Activated T-cell treated with anti-CD3 and anti-CD28 coated beads, Interleukin-2, amount 50 U/mL, for 4 hours (primary cell): Measurements from ENCODE around the gene KCNQ5. TPM values are rescaled to one million over a fixed set of nuclear protein-coding genes. Genes with fewer than 3 reads are reported as not detected.

ENCODE experiments used
- ATAC-seq, 2 donors: fragments of 200-7000 bp; cut with Tn5 transposase; one replicate each; pipeline ENCODE4 v1.10.0; 2021
- DNase-seq: peaks from one replicate; pipeline ENCODE4 v3.0.0-alpha.2; 2020
- H3K27me3 Mint-ChIP-seq: one replicate; pipeline ENCODE4 v1.8.0; 2021; ENCODE audit warnings: low read depth, mixed read lengths
- H3K36me3 Mint-ChIP-seq: one replicate; pipeline ENCODE4 v1.8.0; 2022; ENCODE audit warnings: mixed read lengths; ENCODE audit not compliant: insufficient read depth
- H3K4me1 Mint-ChIP-seq: one replicate; pipeline ENCODE4 v1.8.0; 2021; ENCODE audit warnings: low read depth, mixed read lengths
- H3K4me3 Mint-ChIP-seq: one replicate; pipeline ENCODE4 v1.8.0; 2021; ENCODE audit warnings: mild to moderate bottlenecking, moderate library complexity, mixed read lengths
- H3K9me3 Mint-ChIP-seq: one replicate; pipeline ENCODE4 v1.8.0; 2021; ENCODE audit warnings: mixed read lengths
- total RNA-seq, 3 donors: library from RNA; stranded (reverse); gene quantifications; one replicate each; pipeline ENCODE4 v1.2.1, GENCODE V29; 2021

Gene KCNQ5
- total RNA-seq, 3 donors from 2014 or later, result 9.7 to 13.1 (median 11.0) TPM

DNA sequence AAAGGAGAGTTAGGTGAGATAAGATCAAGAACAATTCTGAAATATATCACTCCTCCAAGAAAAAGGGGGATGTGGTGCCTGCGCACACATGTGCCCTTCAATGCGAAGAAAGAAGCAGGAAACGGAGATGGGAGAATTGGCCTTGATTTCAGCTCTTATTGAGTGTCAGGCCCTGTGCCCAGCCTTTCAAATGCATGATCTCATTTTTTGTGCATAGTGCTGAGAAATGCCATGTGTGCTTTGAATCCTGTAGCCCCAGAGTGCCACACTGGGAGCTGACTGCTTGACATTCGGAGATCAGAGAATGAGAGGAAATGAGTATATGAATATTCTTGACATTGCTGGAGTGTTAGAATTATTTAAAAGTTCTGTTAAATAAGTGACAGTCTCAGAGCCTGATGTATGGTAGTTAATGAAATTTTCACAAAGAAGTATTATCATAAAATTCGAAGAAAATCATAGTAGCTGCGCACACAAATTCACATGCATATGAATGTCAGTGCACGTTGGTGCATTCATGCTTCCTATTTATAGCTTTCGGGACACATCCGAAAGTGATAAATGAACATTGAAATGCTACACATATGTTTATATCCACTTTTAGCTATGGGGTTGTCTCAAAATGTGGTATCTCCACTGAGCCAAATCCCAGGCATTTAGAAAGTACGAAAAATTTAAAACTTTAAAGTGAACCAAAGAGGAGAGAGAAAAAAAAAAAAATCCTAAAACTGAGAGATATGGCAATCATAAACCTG lies 172.0 kb downstream of the KCNQ5 start:
- DNase-seq, result no peak
- H3K27me3 Mint-ChIP-seq, result no peaks in the 10 kb centered on the region
- peaks cover 2% of the 10 kb centered on the region for H3K4me1 Mint-ChIP-seq
- ATAC-seq, result no peak
- no peak overlapping the region for H3K4me3 Mint-ChIP-seq
- H3K9me3 Mint-ChIP-seq, result no peaks in the 10 kb centered on the region
- peaks cover 7% of the 10 kb centered on the region for H3K36me3 Mint-ChIP-seq

DNA sequence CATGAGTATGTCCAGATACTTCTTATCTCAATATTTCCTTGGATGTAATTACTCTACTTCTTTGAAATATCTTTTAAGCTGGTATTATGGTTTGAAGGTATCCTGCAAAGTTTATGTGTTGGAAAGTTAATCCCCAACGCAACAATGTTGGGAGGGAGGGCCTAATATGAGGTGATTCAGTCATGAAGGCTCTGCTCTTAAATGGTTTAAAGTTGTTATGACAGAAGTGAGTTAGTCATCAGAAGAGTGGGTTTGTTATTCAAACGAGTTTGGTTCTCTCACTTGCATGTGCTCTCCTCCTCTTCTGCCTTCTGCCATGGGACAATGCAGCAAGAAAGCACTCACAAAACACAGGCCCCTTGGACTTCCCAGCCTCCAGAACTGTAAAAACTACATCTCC lies 176.3 kb downstream of the KCNQ5 start:
- DNase-seq, result no peak
- Mint-ChIP-seq H3K4me1 (no peaks in the 10 kb centered on the region), H3K36me3 (peaks cover 1% of the 10 kb centered on the region), H3K9me3 (peaks cover 4% of the 10 kb centered on the region), H3K4me3 (no peak overlapping the region), H3K27me3 (no peaks in the 10 kb centered on the region)
- peak in 1 of 2 donors; percentile 40 for ATAC-seq

DNA sequence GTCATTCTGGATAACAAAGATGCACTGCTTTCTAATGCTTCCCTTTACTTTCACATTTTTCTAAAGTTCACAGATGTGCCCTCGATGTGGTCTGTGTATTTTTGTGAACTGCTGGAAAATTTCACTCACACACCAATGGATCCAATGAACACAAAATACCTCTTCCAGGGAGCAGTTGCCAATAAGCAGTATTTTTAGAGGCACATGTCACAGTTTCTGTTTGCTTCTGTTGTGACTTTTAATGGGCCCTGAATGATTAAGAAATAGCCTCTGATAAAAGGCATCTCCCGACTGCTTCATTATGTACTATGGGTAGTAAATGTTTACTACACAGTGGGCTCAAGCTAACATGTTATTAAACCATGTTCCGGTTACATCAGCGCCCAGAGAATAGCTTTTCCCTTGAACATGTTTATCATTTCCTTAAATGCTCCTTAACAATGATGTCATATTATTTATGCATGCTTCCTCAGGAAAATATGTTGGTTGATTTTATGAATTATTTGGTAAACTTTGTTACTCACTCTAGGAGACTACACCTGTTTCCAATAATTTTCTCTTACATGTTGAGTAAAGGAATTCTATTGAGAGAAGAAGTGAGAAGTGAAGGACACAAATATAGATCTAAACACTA lies 188.0 kb downstream of the KCNQ5 start:
- H3K27me3 Mint-ChIP-seq, result no peaks in the 10 kb centered on the region
- H3K4me3 Mint-ChIP-seq, result no peak overlapping the region
- peaks cover 3% of the 10 kb centered on the region for H3K36me3 Mint-ChIP-seq
- ATAC-seq, result no peak
- H3K9me3 Mint-ChIP-seq, result no peaks in the 10 kb centered on the region
- DNase-seq, result no peak
- peaks cover 3% of the 10 kb centered on the region for H3K4me1 Mint-ChIP-seq

GRCh38 chr6:72810571-72811280 lies 188.9 kb downstream of the KCNQ5 start:
- Mint-ChIP-seq H3K4me3 (no peak overlapping the region), H3K36me3 (peaks cover 3% of the 10 kb centered on the region), H3K4me1 (peaks cover 3% of the 10 kb centered on the region), H3K27me3 (no peaks in the 10 kb centered on the region), H3K9me3 (no peaks in the 10 kb centered on the region)
- ATAC-seq, result no peak
- DNase-seq, result no peak

GRCh38 chr6:72811971-72812421 lies 190.1 kb downstream of the KCNQ5 start:
- no peaks in the 10 kb centered on the region for H3K9me3 Mint-ChIP-seq
- DNase-seq (no peak), ATAC-seq (no peak)
- peaks cover 3% of the 10 kb centered on the region for H3K36me3 Mint-ChIP-seq
- H3K4me3 Mint-ChIP-seq, result no peak overlapping the region
- no peaks in the 10 kb centered on the region for H3K27me3 Mint-ChIP-seq
- peaks cover 6% of the 10 kb centered on the region for H3K4me1 Mint-ChIP-seq

DNA sequence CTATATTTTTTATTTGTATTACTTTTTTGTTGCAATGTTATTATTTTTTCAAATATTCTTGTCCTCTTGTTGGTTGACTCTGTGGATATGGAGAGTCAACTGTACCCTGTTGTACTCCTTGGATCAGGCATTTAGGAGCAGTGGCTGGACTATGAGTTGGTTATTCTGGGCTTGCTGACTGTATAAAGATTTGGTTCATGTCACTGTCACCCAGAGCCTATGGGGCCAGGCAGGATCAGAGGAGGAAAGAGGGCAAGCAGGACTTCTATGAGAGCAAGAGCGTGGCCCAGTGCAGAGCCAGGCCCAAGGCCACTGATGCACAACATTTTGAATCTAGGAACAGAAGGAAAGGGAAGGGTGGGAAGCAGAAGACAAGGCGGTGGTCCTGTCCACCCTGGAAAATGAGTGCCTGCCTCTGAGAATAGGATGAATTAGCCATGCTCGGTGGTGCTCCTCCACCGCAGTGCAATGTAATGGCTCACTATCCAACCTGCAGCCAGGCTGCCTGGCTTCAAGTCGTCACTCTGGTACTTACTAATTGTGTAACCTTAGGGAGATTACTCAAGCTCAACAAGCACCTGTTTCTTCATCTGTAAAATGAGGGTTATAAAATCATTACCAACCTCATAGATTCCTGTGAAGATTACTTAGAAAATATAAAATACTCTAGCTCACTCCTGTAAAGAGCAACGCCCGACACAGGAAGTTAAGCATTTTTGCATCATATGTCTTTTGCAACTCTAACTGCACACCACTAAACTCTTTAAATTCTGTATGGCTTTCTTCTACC lies 192.1 kb downstream of the KCNQ5 start:
- Mint-ChIP-seq H3K36me3 (peaks cover 3% of the 10 kb centered on the region), H3K4me1 (peaks cover 6% of the 10 kb centered on the region), H3K9me3 (no peaks in the 10 kb centered on the region), H3K4me3 (no peak overlapping the region), H3K27me3 (no peaks in the 10 kb centered on the region)
- ATAC-seq (no peak), DNase-seq (no peak)

DNA sequence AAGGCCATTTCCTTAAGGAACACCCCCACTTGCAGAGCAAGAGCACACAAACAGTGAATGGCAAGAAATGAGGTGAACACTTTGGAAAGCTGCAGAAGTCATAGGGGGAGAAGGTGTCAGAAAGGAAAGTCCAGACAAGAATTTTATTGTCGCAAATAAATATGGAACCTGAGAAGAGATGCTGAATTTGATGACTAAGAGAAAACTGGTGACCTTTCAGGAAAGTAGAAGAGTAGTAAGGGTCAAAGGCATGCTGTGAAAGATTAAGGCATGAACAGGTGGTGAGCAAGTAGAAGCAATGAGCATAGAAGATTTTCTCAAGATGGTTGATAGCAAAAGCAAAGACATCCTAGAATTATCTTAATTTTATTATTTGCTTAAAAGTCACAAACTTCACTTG lies 194.2 kb downstream of the KCNQ5 start:
- Mint-ChIP-seq H3K27me3 (no peaks in the 10 kb centered on the region), H3K36me3 (peaks cover 3% of the 10 kb centered on the region), H3K4me1 (peaks cover 6% of the 10 kb centered on the region), H3K9me3 (no peaks in the 10 kb centered on the region), H3K4me3 (no peak overlapping the region)
- DNase-seq (no peak), ATAC-seq (no peak)

- H3K4me3 Mint-ChIP-seq, result no peak overlapping the region
- no peak for DNase-seq
- ATAC-seq, result no peak
- H3K9me3 Mint-ChIP-seq, result no peaks in the 10 kb centered on the region
- H3K36me3 Mint-ChIP-seq, result peaks cover 3% of the 10 kb centered on the region
- H3K4me1 Mint-ChIP-seq, result peaks cover 6% of the 10 kb centered on the region
- no peaks in the 10 kb centered on the region for H3K27me3 Mint-ChIP-seq
Measured at GRCh38 chr6:72817208-72817607, 195.3 kb downstream of the KCNQ5 start.

DNA sequence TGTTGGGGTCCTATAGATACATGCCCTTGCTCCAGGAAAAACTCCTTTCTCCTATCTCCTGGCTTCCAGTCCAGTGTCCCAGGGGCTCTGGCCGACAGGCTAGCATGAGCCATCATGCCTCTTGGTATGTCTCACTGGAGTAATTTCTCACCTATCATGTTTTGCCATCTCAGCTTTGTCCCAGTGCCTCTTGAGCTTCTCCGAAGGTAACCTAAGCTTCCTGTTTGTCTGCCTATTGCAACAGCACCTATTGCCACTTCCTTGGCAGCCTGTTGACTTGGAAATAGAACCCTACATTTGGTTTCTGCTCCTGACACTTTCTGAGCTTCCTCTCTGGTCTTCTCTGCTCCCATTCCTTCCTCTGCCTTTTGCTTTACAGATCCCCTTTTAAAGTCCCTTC lies 197.7 kb downstream of the KCNQ5 start:
- no peaks in the 10 kb centered on the region for H3K9me3 Mint-ChIP-seq
- ATAC-seq (no peak), DNase-seq (no peak)
- no peaks in the 10 kb centered on the region for H3K27me3 Mint-ChIP-seq
- H3K36me3 Mint-ChIP-seq, result no peaks in the 10 kb centered on the region
- H3K4me1 Mint-ChIP-seq, result peaks cover 3% of the 10 kb centered on the region
- no peak overlapping the region for H3K4me3 Mint-ChIP-seq

- H3K4me1 Mint-ChIP-seq, result peaks cover 8% of the 10 kb centered on the region
- no peaks in the 10 kb centered on the region for H3K36me3 Mint-ChIP-seq
- H3K27me3 Mint-ChIP-seq, result no peaks in the 10 kb centered on the region
- no peak for DNase-seq
- no peak for ATAC-seq
- no peak overlapping the region for H3K4me3 Mint-ChIP-seq
- H3K9me3 Mint-ChIP-seq, result no peaks in the 10 kb centered on the region
Measured at GRCh38 chr6:72820153-72820552, 198.3 kb downstream of the KCNQ5 start.

GRCh38 chr6:72820906-72821305 lies 199.0 kb downstream of the KCNQ5 start:
- no peaks in the 10 kb centered on the region for H3K36me3 Mint-ChIP-seq
- peaks cover 13% of the 10 kb centered on the region for H3K4me1 Mint-ChIP-seq
- H3K9me3 Mint-ChIP-seq, result no peaks in the 10 kb centered on the region
- H3K4me3 Mint-ChIP-seq, result no peak overlapping the region
- no peak for ATAC-seq
- DNase-seq, result no peak
- H3K27me3 Mint-ChIP-seq, result no peaks in the 10 kb centered on the region

DNA sequence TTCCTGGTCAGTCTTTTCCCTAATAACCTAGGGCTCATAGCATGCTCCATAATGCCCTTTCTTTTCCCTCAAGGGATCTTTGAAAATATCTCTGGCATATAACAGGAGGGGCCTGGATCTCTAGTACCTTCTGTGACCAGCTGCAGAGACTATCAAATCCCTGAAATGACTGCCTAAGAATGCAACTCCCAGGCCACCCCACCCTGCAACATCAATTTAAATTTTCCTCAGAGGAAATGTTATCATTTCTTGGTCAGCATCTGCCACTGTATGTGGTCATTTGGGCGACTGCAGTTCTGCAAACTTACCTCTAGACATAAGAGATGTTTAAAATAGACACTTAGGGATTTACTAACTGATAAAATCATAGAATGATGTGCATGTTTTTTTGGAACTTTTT lies 200.2 kb downstream of the KCNQ5 start:
- H3K36me3 Mint-ChIP-seq, result no peaks in the 10 kb centered on the region
- peaks cover 16% of the 10 kb centered on the region for H3K4me1 Mint-ChIP-seq
- no peaks in the 10 kb centered on the region for H3K9me3 Mint-ChIP-seq
- H3K4me3 Mint-ChIP-seq, result no peak overlapping the region
- ATAC-seq, result no peak
- no peak for DNase-seq
- no peaks in the 10 kb centered on the region for H3K27me3 Mint-ChIP-seq

DNA sequence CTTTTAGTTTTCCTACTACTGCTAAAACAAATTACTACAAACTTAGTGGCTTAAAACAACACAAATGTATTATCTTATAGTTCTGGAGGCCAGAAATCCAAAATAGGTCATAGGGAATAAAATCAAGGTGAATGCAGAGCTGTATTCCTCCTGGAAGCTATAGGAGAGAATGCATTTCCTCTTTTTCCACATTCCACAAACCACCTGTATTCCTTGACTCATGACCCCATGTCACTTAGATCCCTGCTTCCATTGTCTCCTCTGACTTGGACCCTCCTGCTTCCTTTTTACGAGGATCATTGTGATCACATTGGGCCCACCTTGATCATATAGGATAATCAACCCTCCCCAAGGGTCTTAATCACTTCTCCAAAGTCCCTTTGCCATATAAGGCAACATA lies 200.8 kb downstream of the KCNQ5 start:
- no peak overlapping the region for H3K4me3 Mint-ChIP-seq
- peaks cover 17% of the 10 kb centered on the region for H3K4me1 Mint-ChIP-seq

DNA sequence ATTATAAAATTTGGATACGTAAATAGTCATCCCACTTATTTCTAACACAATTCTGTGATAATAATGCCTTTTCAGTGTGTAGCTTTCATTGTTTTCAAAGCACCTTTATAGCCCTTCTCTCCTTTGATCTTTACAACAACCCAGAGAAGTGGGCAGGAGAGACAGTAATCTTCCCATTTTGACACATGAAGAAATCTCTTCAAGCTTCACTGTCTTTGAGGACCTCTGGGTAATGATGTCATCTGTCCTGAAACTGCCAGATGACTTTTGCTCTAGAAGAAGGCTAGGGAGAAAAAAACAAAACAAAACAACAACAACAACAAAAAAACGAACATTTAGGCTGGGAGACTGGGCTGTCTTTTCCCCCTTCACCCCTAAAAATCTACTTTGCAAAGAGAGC lies 203.0 kb downstream of the KCNQ5 start:
- no peak overlapping the region for H3K4me3 Mint-ChIP-seq
- H3K4me1 Mint-ChIP-seq, result peaks cover 17% of the 10 kb centered on the region
- H3K27me3 Mint-ChIP-seq, result no peaks in the 10 kb centered on the region
- no peak for ATAC-seq
- H3K36me3 Mint-ChIP-seq, result peaks cover 4% of the 10 kb centered on the region
- H3K9me3 Mint-ChIP-seq, result peaks cover 3% of the 10 kb centered on the region
- DNase-seq, result no peak

More for the DNA sequence above, 200.8 kb downstream of the KCNQ5 start:
- H3K27me3 Mint-ChIP-seq, result no peaks in the 10 kb centered on the region
- DNase-seq (no peak), ATAC-seq (no peak)
- peaks cover 2% of the 10 kb centered on the region for H3K9me3 Mint-ChIP-seq
- H3K36me3 Mint-ChIP-seq, result peaks cover 2% of the 10 kb centered on the region
